ENCODE results near the gene HOXA6.

HOXA6 gene

DNA sequence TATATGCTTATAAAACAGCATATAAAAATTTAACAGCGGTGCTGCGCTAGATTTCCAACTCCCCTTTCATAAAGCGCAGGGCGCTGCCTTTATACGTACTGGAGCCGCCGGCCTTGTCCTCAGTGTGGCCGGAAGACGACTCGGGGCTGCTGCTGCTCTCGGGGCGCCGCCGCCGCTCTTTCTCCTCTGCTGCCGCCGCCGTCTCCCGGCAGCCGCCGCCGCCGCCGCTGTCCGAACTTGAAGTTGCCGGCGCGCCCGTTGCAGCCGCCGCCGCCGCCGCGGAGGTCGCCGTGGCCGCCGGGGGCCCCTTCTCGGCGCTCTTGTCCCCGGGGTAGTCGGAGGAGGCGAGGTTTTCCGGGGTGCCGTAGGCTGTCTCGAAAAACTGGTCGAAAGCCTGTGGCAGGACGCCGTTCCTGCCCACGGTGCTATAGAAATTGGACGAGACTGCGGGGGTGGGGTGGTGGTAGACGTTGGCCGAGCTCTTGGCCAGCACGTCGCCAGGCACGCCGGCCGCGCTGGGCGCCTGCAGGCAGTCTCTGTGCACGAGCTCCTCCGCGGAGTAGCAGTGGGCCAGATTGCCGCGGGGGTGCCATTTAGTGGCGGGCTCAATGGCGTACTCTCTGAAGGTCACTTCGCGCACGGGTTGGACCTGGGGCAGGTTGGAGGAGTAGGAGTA, 36.9 kb upstream of the HOXA6 start:
- no peak for DNase-seq

DNA sequence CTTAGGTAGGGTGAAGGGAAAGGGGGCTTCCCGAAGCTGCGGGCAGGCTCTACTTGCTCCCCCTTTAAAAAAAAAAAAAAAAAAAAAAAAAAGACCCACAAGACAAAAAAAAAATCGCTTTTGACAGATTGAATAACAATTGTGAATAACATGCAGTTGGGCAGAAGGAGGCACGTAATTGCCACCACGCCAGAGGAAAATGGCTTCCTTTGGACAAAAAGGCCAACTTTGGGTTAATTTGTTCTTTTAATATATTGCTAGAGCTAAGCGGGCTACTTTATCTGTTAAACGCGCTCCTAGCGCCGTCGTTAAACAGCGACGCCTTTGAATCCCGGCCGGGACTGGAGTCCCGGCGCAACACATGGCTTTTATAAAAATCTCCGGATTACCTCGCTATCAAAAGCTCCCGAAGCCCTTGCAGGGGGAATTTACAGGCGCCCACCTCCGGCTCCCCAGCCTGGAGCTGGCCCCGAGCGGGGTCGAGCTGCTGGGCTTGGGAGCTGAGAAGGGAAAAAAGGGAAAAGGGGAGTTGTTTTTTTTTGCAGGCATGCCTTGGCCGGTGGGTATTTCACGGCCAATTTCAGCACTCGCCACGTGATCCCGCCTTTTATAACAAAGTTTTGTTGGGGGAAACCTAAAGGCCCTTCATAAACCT, 36.2 kb upstream of the HOXA6 start:
- no peak for DNase-seq

DNA sequence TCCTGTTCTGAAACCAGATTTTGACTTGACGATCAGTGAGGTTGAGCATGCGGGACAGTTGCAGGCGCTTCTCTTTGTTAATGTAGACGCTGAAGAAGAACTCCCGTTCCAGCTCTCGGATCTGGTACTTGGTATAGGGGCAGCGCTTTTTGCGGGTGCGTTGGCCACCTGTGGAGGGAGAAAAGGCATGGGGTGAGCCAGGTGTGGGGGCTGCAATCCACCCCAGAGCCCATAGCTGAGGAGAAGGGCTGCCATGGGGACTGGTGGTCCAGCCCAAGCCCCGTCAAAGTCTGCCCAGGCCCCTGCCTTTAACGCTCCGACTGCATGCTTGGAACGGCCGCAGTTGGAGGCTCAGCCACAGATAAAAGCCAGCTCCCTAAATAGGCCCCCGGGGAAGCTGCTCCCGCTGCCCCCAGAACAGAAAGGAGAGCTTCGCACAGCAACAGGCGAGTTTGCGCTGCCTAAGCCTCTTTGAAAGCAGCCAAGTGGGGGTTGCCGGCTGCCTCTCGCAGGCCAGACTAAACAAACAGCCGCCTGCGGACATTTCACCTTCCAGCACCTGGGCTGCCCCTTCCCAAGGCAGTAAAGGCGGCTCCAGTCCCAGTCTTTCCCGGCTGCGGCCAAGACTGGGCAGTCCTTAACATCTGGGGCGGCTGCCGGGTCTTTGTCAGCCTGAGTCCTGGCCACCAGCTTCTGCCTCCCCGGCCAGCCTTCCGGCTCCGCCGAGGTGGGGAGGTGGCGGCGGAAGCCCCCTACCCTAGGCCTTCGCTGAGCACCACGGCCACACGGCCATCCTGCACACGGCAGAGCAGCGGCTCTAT, 35.5 kb upstream of the HOXA6 start:
- no peak for DNase-seq

DNA sequence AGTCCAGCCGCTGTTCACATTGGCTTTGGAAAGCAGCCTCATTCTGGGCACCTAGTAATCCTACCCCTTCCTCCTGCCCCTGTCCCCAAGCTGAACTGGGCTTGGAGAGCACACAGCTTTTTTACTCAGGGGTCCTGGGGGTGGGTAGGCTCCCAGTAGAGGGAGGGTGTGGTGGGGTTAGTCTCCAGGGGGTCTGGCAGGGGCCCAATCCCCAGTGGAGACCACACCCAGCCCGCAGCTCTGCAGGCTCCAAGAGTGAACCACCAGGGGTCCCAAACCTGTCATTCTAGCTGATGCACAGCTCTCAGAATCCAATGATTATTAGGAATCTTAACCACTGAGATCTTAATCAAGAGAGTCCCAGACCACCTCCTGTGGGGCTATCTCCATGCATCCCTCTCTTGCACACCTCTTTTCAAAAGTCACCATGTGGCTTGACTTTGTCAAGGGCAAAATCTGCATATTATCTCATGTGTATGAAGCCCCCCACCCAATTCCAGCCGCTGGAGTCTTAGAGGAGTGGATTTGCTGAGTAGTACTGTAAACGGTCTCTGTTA, 34.8 kb upstream of the HOXA6 start:
- no peak for DNase-seq

DNA sequence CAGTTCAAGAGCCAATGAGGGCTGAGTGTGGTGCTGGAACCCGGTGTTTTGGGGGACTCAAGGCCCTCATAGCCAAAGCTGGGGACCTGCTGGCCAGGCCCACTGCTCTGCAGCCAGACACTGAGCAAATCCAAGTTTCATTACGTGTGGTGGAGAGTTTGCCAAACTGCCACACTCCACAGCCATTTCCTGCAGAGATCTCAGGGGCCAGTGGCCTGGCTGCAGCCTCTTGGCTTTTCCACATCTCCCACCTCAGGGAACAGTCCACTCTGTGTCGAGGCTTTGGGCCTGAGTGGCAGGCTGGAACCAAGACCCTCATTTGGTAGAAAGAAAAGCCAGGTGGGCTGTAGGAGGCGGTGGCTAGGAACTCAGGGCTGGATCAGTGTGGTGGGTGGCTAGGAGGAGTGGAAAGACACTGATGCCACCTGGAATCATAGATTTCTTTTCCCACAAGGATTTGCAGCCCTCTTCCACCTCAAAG, 34.3 kb upstream of the HOXA6 start:
- DNase-seq: no peak

DNA sequence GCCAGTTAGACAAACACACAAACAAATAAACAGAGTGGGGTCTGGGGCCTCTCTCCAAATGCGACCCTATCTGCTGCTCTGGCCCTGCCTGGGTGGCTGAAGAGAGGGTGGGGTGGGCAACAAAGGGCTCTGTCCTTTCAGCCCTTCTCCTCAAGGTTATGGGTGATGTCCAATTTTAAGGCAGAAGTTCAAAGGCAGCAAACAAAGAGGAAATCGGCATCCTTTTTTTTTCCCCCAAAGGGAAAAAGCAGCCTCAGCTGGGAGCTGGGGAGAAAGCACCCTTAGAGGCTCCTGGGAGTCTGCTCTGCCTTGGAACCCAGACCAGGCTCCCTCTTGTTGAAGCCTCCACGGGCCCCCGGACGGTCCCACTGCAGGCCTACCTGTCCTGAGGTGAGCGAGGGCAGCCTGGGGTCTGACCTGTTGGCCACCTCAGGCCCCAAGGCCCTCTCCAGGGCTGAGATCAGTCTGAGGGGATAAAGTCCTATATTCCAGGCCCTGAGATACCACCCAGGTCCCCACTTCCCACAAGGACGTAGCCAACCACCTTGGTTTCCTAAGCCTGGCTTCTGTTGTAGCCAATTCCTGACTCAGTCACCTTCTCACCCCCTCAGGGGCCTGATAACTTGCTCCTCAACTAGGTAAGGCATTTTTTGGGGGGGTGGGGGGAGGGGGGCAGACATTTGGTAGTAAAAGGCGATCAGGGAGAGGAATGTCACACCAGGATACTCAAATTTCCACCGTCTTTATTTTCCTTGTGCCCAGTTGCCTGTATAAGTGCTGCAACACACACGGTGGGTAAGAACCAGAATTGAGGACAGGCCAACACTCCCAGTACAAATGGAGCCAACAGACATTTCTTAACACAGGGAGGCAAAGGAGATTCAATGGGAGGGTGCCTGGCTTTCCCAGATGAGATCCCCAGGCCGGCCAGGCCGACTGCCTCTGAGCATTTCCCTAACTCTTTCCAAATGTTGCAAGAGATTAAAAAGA, 33.2 kb upstream of the HOXA6 start:
- DNase-seq: no peak

DNA sequence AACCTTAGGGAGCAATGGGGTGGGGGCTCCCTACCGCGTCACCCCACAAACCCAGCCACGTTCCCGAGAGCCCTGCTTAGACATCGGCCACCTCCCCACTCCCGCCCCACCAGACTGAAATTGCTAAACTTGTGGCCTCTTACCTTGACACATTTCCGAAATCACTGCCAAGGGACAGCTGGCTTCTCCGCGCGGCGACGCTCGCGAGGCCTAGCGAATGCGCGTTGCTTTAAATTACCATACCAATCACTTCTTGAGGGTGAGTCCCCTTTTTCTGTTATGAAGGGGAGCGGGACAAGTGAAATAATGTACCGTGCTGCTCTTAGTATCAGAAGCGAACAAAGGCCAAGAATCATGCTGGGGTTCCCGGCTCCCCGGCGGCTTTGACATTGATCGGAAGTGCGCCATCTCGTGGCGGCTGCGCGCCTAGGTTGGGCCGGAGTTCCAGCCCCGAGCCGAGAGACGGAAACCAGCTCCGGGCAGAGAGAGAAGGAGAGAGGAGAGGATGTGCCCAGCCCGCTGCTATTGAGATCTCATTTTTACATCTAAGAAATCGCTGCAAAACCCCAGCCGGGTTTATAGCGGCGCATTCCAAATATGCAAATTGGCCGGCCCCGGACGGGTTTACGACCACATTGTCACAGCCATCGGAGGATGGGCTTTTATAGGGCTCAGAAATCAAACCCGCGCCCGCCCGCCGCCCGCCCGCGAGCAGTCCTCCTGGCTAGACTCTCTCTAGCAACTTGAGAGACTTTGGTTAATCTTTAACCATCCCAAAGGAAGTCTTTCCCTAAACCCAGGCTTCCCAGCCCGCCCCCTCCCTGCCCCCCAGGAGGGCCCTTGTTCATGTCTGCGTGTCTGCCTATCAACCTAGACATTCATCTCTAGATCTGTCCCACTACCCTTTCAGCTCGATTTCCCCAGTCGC, 32.2 kb upstream of the HOXA6 start:
- DNase-seq: peak; percentile 53

DNA sequence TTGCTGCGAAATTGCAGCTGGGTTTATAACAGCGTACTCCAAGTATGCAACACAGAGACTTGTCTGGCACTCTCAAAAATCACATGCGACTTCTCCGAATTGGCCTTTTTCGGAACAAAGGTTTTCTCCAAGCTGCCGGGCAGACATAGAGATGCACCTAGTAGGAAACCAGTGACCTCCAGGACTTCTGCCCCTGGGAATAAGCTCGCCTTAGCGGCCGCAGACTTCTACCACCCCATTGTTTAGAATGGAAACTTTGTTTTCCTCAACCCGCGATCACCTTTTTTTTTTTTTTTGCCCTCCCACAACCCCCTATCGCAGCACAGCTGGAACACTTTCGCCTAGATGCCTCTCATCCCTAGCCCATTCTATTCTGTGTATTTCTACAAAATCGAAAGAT, 31.5 kb upstream of the HOXA6 start:
- DNase-seq: no peak

DNA sequence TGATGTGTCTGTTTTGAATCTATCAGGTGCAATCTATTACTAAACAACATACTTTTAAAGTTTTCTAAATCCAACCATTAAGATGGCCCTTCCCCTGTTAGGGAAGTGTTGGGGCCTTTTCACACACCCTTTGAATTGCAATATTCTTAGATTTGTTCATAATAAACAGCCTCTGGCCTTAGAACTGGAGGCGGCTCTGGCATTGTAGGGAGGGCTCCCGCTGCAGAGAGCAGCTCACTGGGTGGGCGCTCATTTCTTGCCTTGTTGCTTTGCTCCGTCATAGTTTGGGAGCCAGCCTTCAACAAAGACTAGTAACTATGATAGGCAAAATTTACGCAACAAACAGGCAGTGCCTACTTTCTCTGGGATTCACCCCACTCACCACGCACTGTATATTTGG, 30.8 kb upstream of the HOXA6 start:
- DNase-seq: peak; percentile 30

DNA sequence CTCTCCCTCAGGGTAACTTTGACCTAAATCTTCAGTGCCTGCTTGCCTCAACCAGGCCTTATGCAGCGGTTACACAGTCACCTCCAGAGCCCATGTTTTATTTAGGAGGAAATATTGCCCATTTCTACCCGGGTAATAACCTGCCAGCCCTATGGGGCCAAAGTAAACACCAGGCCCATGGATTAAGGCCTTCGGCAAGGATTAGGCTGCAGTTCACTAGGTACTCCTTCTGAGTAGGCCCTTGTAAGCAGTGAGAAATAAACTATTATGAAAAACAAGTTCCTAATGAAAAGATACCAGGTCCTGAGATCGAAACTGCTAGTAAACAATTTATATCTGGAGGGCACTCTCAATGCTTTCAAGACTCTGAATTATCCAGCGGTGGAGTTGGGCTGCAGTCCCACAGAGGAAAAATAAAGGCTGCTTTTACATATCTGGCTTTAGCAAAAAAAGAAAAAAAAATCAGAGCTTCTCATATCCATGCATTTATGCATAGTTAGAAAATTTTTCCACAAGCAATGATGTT, 30.3 kb upstream of the HOXA6 start:
- no peak for DNase-seq

DNA sequence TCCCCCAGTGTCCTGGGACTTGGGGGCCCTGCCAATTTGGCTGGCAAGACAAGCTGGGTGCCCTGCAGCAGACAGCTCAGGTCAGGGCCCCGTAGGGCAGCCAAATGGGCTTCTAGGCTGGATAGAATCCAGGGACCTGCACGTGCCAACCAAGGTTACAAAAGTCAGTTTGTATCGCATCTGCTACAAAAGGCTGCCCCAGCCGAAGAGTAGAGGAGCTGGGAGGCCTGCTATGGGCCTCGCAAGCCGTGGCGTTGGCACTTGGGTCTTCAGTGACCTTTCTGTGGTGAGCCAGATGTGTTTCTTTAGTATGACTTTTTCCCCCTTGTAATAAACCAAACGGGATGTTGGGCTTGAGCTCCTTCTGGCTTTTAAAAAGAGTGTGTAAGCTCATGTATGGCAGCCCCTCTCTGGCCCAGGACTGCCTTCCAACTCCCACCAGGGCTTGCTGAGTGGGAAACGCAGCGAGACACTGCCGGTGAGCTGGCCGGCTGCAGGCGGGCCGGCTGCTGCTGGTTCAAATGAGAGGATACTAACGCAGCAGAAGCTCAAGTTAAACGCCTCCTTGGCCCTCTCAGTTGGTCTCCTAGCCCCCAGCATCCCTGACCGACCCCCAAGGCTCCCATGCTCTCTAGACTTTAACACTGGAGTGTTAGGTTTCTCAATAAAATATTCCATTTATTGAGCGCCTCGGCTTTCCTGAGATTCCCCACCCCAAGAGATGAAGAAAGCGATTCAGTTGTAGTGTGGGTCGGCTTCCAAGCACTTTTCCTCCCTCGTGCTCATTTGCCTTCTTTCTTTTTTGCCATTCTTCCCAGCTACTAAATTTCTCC, 29.6 kb upstream of the HOXA6 start:
- DNase-seq: no peak

DNA sequence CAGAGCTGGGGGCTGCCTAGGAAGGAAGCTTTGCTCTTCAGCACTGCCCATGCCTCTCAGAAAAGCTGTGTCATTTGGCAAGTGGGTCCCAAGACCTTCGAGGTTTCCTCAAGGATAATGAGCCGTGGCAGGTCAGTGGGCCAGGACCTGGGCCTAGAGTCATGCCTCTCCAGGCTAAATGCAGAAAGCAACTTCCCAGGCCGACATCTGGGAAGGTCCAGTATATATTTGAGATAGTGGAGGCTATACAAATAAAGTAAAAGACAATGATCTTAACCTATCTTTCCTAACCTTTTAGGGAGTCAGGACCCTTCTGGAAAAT, 28.9 kb upstream of the HOXA6 start:
- DNase-seq: no peak

DNA sequence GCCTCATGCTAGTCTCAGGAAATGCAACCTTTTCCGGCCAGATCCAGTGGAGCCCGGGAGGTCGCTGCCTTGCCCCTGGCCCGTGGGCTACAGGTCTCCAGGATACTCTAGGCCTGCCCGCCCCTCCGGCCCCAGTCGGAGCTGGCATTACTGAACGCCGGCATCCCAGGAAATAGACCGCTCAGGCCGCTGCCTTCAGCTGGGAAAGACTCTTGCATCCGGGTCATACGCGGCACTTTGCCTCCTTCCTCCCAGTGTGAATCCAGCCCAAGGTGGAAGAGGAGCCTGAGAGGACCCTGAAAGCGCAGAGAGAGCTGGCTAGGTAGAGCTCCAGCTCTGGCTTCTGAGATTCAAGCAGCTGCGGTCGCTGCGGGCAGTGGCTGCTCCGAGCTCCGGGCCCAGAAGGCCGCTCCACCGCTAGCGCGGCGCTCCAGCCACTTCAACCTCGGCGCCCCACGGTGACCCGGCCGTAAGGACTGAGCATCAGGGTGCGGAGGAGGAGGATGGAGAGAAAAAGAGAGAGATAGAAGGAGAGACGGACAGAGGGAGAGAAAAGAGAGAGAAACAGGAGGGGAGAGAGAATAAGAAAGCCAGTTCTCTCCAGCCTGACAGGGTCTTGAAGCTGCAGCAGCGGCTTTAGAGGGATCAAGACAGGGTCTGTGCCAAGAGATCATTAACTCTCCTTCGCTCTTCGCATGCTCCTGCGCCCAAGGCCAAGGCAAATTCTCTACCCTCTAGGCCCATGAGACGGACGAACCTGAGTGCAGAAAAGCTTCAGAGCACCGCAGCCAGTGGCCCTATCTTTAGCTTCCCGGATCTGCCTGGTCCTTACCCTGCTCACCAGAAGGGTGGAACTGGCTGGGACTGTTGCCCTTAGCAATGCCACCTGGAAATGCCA, 28.3 kb upstream of the HOXA6 start:
- no peak for DNase-seq

DNA sequence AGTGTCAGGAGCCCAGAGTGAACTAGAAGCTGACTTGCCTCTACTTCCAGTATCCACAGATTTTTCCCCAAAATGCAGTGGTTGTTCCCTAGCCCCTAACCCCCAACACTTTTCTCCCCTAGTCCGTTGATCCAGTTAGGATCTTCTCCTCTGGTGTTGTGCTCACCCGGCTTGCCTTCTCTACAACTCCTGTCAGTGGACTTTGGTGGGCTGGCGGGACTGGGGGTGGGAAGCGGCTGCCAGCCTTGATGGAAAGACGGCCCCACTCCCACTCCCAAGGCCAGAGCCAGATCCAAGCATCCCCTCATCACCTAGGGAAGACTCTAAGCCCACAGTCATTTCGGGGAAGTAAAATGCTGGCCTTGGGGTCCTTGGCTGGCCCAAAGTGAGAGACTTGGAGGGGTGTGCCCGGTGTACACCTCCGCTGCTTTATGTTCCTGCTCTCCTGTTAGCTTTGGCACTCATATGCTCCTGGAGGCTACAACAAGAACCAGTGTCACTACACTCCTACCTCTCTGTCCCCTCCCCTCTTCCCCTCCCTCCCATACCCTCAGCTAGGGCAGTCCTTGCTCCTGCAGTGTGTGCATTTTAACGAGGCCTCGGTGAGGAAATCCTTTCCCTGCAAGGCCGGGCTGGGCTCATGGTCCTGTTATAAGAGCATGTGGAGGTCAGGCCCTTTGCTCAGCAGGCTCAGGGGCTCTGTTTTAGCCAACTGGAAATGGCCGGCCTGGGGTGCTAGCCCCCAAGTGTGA, 27.5 kb upstream of the HOXA6 start:
- no peak for DNase-seq

DNA sequence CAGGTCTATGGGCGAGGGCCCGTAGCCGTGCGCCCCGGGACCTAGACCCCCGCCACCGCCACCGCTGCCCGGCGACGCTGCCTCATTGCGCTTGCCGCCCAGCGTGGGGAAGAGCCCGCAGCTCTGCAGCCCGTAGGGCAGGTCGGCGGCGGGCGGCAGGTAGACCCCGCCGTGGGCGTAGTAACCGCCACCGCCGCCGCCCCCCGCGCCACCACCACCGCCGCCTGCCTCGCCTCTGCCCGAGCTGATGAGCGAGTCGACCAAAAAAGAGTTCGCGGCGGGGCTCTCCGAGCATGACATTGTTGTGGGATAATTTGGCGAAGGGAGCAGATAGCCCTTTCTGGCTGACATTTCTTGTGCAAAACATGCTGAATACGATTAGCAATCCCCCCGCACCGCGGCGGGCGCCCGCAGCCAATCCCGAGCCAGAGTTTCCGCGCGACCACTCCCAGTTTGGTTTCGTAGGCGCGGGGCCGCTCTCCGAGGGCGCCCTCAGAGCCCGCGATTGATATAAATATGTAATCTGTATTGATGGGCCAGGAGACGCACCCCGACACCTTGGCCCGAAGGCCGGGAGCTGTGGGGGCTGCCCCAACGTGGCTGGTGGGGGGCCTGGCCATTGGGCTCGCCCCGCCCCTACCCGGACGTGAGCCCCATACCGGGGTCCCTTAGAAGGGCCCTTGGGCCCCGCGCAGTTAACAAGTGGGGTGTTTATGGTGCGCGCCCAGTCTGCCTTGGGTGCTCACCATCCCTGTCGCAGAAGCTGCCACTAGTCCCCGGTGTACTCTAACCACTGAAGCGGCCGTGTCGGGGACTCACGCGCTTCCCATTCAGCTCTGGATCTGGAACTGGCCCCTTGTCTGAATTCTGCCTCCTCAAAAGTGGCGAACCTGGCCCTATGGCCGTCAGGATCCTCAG, 26.6 kb upstream of the HOXA6 start, which contains the start of gene HOXA10:
TSS of gene HOXA10 (minus strand) at position 365 of the 918 bp plus-strand sequence. CDS start at position 351, 14 bp downstream.
- DNase-seq: peak; percentile 53

DNA sequence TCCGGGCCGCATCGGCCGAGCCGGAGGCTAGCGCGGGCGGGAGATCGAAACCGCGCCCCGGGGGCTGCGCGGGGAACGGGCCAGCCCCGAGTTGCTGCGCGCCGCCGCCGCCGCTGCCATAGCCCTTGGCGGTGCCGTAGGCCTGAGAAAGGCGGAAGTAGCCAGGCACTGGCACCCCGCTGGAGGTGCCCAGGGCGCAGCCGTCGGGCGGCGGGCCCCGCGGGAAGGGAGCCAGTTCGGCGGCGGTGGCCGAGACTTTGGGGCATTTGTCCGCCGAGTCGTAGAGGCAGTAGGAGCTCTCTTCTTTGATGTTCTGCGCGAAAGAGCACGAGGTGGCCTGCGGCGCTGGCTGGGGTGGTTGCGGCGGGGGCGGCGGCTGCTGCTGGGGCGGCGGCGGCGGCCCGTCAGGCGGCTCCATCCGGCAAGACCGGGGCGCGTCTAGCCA, 26.0 kb upstream of the HOXA6 start:
- no peak for DNase-seq
